A549 treated with AZD9567 at 1 μM for 4 hours (cell line): Measurements from ENCODE around the gene AFDN. TPM values are rescaled to one million over a fixed set of nuclear protein-coding genes. Genes with fewer than 3 reads are reported as not detected.

Source experiments
- total RNA-seq: library from RNA; stranded (reverse); fragments of 200-300 nt; extraction: Qiagen RNA extraction; gene quantifications from 5 replicates; pipeline ENCODE4 v1.2.3, GENCODE V29; 2022; ENCODE audit not compliant: insufficient read depth

AFDN gene
- total RNA-seq = 16.3 to 23.8 TPM (median 21.2 TPM) in 5 replicates

GRCh38 chr6:167826896-167827582 is at the start of gene AFDN:
AFDN (plus strand) TSS chr6:167826911; CDS start chr6:167827133, 222 bp downstream.

DNA sequence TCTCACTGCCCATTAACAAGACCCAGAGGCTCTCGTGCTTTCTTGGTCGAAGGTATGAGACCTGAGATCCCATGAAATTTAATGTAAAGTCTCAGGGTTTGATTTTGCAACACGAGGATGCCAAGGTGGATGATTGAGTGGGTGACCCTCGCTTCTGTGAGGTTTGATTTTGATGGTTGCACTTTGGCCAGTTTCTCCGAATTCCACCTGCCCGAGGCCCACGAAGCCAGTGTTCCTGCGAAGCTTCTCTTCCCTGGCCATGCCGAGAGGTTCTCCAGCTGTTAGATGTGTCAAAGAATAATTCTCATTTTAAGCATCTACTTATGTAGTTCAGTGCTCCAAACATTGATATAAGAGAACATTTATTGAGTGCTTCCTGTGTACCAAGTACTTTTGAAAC is 170.9 kb downstream of the AFDN start, which contains the start of gene KIF25:
KIF25 (plus strand) TSS at position 30 of the 400 bp plus-strand sequence. CDS start 31,915 bp downstream, outside the sequence.

Other genes with a start within 250 kb of the AFDN start
- gene KIF25, start 170.8 kb downstream of the AFDN start, total RNA-seq = 0.08 to 0.16 TPM (median 0.14 TPM) in 3 of 5 replicates, not detected in the others